H1 (cell line): Measurements from ENCODE around the gene CCT6B. TPM values are rescaled to one million over a fixed set of nuclear protein-coding genes. Genes with fewer than 3 reads are reported as not detected.
A peak's percentile ranks its signal among the peaks of the same experiment; 100 is the strongest.

Source experiments
- BACH1 ChIP-seq: IDR thresholded peaks from 2 replicates; pipeline ENCODE4 v1.6.1; 2012; ENCODE audit warnings: low read length, improper control_type of control experiment
- CBX5 ChIP-seq: fragments of 300-800, 300-1000 bp; sonication (generic); IDR thresholded peaks from 2 replicates; pipeline ENCODE4 v1.7.1; 2016; ENCODE audit warnings: antibody characterized with exemption, low read length, low read depth
- CHD7 ChIP-seq: fragments of 300-600 bp; sonication (generic); IDR thresholded peaks from 2 replicates; pipeline ENCODE4 v1.7.1; 2012; ENCODE audit warnings: low read length, moderate library complexity, mild to moderate bottlenecking, inconsistent platforms; ENCODE audit not compliant: insufficient replicate concordance
- HDAC2 ChIP-seq, 2 experiments: fragments of 300-600 bp in 1 of 2; sonication (generic) in 1 of 2; IDR thresholded peaks; 2 replicates each; pipeline ENCODE4 v1.6.1; 2011 to 2012; ENCODE audit warnings: low read depth in 2 of 2, low read length in 2 of 2, mild to moderate bottlenecking in 2 of 2, moderate library complexity in 2 of 2, borderline replicate concordance in 1 of 2, inconsistent platforms in 1 of 2
- JUN ChIP-seq: IDR thresholded peaks from 2 replicates; pipeline ENCODE4 v1.6.1; 2011; ENCODE audit warnings: low read depth, mild to moderate bottlenecking, improper control_type of control experiment, low read length
- MAX ChIP-seq: IDR thresholded peaks from 2 replicates; pipeline ENCODE4 v1.6.1; 2012; ENCODE audit warnings: inconsistent platforms
- PHF8 ChIP-seq: fragments of 200-600 bp; sonication (generic); conservative IDR thresholded peaks from 2 replicates; pipeline ENCODE4 v1.7.1; 2012; ENCODE audit warnings: low read depth, mild to moderate bottlenecking, inconsistent platforms, low read length, moderate library complexity
- POLR2AphosphoS5 ChIP-seq: IDR thresholded peaks from 2 replicates; pipeline ENCODE4 v1.6.1; 2011; ENCODE audit warnings: low read depth, low read length
- POU5F1 ChIP-seq: IDR thresholded peaks from 2 replicates; pipeline ENCODE4 v1.6.1; 2011; ENCODE audit warnings: low read depth, mild to moderate bottlenecking, low read length, moderate library complexity
- SIN3A ChIP-seq, 2 experiments: IDR thresholded peaks in 1 of 2; conservative IDR thresholded peaks in 1 of 2; 2 replicates each; pipeline ENCODE4 v1.6.1; 2011 to 2012; ENCODE audit warnings: low read length in 2 of 2, improper control_type of control experiment in 1 of 2, low read depth in 1 of 2, mild to moderate bottlenecking in 1 of 2
- polyA plus RNA-seq, 7 experiments: library from polyadenylated mRNA; depleted of rRNA in 3 of 7; stranded (reverse) in 5 of 7; unstranded in 2 of 7; fragments of >200 nt in 5 of 7; fragments of 200-250 nt in 2 of 7; gene quantifications; 1 replicate in 5 of 7; 2 replicates in 1 of 7; 4 replicates in 1 of 7; pipeline versions ENCODE4 v1.2.1 to v1.2.3, GENCODE V29; 2011 to 2013; ENCODE audit warnings: missing spikeins in 2 of 7, mixed read lengths in 2 of 7
- total RNA-seq: library from RNA; stranded (reverse); fragmentation: NEBNext Ultra II Directional; extraction: Animal tissue kit (Norgen Biotek cat#: 25700); gene quantifications from 2 replicates; pipeline ENCODE4 v1.2.1, GENCODE V29; 2021

The CCT6B gene
- total and polyA plus RNA-seq, 2 of the 8 experiments (the other 6 are each of a cell fraction or from before 2014, with no cell fraction given) = 0.67 to 1.3 TPM

GRCh38 chr17:34998205-34998604 lies 36.9 kb upstream of the CCT6B start (continued):
- TF ChIP-seq PHF8 (no peak), BACH1 (no peak), HDAC2 (IDR thresholded peaks at IDR 0.05; ENCODE audit: borderline replicate concordance in 1 of 2, low read depth in 2 of 2, low read length in 2 of 2) (no peak), CBX5 (no peak), CHD7 (no peak), JUN (no peak), POLR2AphosphoS5 (peak; percentile 39; the same call in 1 of the 2 replicates), POU5F1 (no peak), MAX (0 out of 2 replicates have a peak, but pooled peaks have one; percentile 12), SIN3A (conservative IDR thresholded peaks at IDR 0.05 in 1 of 2, IDR thresholded peaks at IDR 0.05 in 1 of 2; ENCODE audit: low read depth in 1 of 2, low read length in 2 of 2) (0 out of 4 replicates have a peak, but pooled peaks of 1 of the 2 experiments have one; percentile 38)
